Lower leg skin (tissue), 4 donors: ENCODE results near the gene ASCC1. TPM values are rescaled to one million over a fixed set of nuclear protein-coding genes. Genes with fewer than 3 reads are reported as not detected.

Source experiments
- DNase-seq, 2 donors: peaks; one replicate each; pipeline ENCODE4 v3.0.0-alpha.2; 2019; ENCODE audit warnings: low spot score in 2 of 2
- H3K4me3 ChIP-seq: fragments of 200-600 bp; sonication (generic); 2 replicates; pipeline ENCODE4 v1.5.1; 2017; ENCODE audit warnings: mild to moderate bottlenecking, low read depth; ENCODE audit not compliant: poor library complexity, severe bottlenecking
- CTCF ChIP-seq, 3 donors: fragments of 450-650 bp; IDR thresholded peaks; one replicate each; pipeline ENCODE4 v1.5.1; 2016; ENCODE audit warnings: antibody characterized with exemption in 3 of 3, mild to moderate bottlenecking in 3 of 3, moderate library complexity in 2 of 3
- POLR2A ChIP-seq, 2 donors: fragments of 450-650 bp; IDR thresholded peaks; one replicate each; pipeline ENCODE4 v1.6.1; 2016 to 2017; ENCODE audit warnings: antibody characterized with exemption in 2 of 2, mild to moderate bottlenecking in 1 of 2, moderate library complexity in 1 of 2
- WGBS, 2 donors: methylation state at CpG; one replicate each; pipeline ENCODE4 v1.1.5; 2018; 5-methylcytosine and 5-hydroxymethylcytosine counted together
- intact Hi-C: fragments of 100-400 bp; cut with DNase I; formaldehyde crosslinking; loops from one replicate; pipeline ENCODE4 v1.15.0; 2023; ENCODE audit warnings: low total_unique reads
- total RNA-seq, 4 donors: library from RNA; depleted of rRNA; stranded (reverse); fragments of >200 nt; gene quantifications; one replicate each; pipeline ENCODE4 v1.1.0, GENCODE V29; 2016

Gene ASCC1
- total RNA-seq, 4 donors from 2014 or later, result 17.7 to 33.3 (median 23.1) TPM

- WGBS, 2 donors, result 88 to 94% methylated on average over 3 of the region's 3 CpGs
- TF ChIP-seq POLR2A (IDR thresholded peaks at IDR 0.05) (no peak), CTCF (IDR thresholded peaks at IDR 0.05) (no peak)
- intact Hi-C loops, result no loop called here
- no peak overlapping the region for H3K4me3 ChIP-seq
- no peak for DNase-seq
Measured at GRCh38 chr10:72126184-72126871, 89.7 kb downstream of the ASCC1 start.

GRCh38 chr10:72124989-72125388 lies 91.1 kb downstream of the ASCC1 start:
- intact Hi-C loops, result no loop called here
- 55 to 56% methylated on average over 1 of the region's 1 CpG for WGBS, 2 donors
- TF ChIP-seq POLR2A (IDR thresholded peaks at IDR 0.05) (no peak), CTCF (IDR thresholded peaks at IDR 0.05) (no peak)
- no peak overlapping the region for H3K4me3 ChIP-seq
- no peak for DNase-seq

- H3K4me3 ChIP-seq, result no peak overlapping the region
- no peak for TF ChIP-seq POLR2A (IDR thresholded peaks at IDR 0.05)
- TF ChIP-seq CTCF (IDR thresholded peaks at IDR 0.05), result no peak
- intact Hi-C loops, result no loop called here
- DNase-seq, result no peak
Measured at GRCh38 chr10:72124381-72124780, 91.7 kb downstream of the ASCC1 start.

GRCh38 chr10:72123616-72124015 lies 92.5 kb downstream of the ASCC1 start:
- 77 to 83% methylated on average over 4 of the region's 4 CpGs for WGBS, 2 donors
- no peak overlapping the region for H3K4me3 ChIP-seq
- TF ChIP-seq CTCF (IDR thresholded peaks at IDR 0.05) (no peak), POLR2A (IDR thresholded peaks at IDR 0.05) (no peak)
- DNase-seq, result no peak
- intact Hi-C loops, result no loop called here

GRCh38 chr10:72122221-72122620 lies 93.9 kb downstream of the ASCC1 start:
- 67 to 88% methylated on average over 4 of the region's 4 CpGs for WGBS, 2 donors
- intact Hi-C loops, result no loop called here
- DNase-seq, result no peak

More at GRCh38 chr10:72122221-72122620, 93.9 kb downstream of the ASCC1 start:
- no peak overlapping the region for H3K4me3 ChIP-seq
- TF ChIP-seq CTCF (IDR thresholded peaks at IDR 0.05), result no peak
- no peak for TF ChIP-seq POLR2A (IDR thresholded peaks at IDR 0.05)
